ENCODE results near the gene PLPP7.
"Not testable (repeated sequence)": the region's sequence is repeated elsewhere in the genome, so short reads cannot be mapped to it uniquely, and the experiment has no call there.

The PLPP7 gene

GRCh38 chr9:131266266-131267229 lies 23.0 kb upstream of the PLPP7 start:
- in situ Hi-C loops (cut with MboI; ENCODE audit: low sequenced_read_pairs) = no loop called here

- in situ Hi-C loops (cut with MboI; ENCODE audit: low sequenced_read_pairs) = no loop called here
Observed at GRCh38 chr9:131270171-131271015, 19.1 kb upstream of the PLPP7 start.

DNA sequence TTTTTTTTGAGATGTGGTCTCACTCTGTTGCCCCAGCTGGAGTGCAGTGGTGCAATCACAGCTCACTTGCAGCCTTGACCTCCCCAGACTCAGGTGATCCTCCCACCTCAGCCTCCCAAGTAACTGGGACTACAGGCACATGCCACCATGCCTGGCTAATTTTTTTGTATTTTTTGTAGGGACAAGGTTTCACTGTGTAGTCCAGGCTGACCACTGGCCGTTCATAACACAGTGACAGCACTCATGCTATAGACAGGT lies 18.6 kb upstream of the PLPP7 start:
- in situ Hi-C loops (cut with MboI; ENCODE audit: low sequenced_read_pairs) = not testable (repeated sequence)

DNA sequence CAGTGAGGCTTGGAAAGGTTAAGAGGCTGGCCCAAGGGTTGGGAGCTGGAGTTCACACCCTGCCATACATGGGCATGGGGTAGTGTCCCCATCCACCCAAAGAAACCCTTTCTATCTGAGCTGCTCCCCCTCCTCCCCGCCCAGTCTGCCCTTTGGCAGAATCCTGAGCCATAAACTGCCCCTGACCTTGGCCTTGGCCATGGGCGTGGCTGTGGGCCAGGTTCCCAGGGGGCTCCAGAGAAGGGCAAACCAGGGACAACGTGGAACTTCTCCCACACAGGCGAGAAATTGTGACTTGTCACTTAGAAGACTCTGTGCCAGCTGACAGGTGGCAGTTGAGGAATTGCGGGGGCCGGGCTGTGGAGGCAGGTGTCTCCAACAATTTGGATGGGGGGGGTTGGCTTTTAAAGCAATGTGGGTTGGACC lies 18.0 kb upstream of the PLPP7 start:
- in situ Hi-C loops (cut with MboI; ENCODE audit: low sequenced_read_pairs) = no loop called here

DNA sequence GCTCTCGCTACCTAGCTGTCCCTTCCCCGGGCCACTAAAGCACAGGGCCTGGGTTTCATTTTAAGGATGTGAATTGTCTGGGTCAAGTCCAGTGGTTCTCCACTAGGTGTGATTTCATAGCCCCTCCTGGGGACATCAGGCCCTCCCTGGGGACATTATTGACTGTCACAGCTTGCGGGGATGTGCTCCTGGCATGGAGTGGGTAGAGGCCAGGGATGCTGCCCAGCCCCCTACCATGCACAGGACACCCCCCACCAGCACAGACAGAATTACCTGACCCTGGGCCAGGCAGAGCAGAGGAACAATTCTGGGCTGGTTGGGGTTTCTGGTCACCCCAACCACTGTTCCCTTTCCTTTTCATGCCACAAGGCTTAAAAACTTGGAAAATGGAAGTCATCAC lies 17.3 kb upstream of the PLPP7 start:
- in situ Hi-C loops (cut with MboI; ENCODE audit: low sequenced_read_pairs) = no loop called here

DNA sequence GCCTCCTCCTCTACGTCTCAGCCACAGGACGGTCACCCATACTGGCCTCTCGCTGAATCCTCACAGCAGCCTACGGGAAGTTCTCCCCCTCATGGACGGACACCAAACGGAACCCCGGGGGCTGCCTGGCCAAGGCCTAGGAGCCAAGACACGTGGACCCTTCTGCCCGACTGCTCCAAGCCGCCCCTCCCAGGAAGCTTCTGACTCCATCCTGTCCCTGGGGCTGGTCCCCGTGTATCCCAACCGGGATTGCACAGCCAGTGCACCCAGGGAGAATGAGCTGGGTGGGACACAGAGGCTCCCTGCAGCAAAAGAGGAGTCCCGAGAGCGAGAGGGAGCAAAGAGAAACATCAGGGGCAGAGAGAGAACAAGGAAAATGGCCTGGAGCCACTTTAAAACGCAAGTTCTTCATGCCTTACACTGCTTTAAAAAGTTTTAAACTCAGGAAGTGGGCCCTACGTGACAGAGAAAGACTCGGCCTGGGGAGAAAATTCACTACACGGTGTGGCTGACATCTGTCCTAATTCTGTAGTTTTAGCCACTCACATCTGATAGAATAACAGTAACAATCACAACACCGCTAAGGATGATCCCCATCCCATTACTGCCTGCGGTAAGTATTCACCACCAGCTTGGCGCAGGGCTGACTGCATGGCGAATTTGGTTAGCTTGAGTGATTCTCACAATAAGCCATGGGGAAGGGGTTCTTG lies 16.2 kb upstream of the PLPP7 start:
- in situ Hi-C loops (cut with MboI; ENCODE audit: low sequenced_read_pairs) = no loop called here

DNA sequence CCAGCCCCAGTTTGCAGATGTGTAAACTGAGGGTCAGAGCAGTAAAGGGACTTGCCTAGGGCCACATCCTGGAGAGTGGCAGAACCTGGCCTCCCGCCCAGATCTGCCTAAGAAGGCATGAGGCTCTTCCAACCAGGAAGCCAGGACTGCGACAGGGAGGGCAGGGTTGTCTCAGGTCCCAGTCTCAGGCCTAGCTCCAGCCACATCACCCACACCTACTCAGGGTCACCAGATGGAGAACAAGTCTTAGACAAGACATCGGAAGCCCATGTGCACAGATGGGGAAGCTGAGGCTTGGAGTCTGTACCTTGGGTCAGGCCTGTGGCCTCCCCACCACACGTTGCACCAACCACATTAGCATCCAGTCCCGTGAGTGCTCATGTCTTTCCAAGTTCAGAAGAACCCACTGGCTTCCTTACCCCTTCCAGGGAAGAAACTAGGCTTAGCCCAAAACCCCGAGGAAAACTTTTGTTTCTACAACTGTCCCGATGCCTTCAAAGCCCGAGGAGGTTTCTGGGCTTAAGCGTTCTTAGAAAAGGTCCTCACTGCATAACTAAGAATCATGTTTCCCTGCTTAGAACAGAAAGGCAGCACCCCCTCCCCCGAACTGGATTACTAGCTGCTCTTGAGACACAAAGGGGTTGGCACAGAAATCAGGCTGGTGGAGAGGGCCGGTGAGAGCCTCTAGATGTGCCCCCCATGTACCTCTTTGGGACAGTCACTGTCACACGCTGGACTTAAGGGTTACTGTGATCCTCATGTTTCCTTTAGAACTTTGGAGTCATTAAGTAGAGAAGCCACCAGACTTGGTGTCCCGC lies 15.5 kb upstream of the PLPP7 start:
- in situ Hi-C loops (cut with MboI; ENCODE audit: low sequenced_read_pairs) = no loop called here

DNA sequence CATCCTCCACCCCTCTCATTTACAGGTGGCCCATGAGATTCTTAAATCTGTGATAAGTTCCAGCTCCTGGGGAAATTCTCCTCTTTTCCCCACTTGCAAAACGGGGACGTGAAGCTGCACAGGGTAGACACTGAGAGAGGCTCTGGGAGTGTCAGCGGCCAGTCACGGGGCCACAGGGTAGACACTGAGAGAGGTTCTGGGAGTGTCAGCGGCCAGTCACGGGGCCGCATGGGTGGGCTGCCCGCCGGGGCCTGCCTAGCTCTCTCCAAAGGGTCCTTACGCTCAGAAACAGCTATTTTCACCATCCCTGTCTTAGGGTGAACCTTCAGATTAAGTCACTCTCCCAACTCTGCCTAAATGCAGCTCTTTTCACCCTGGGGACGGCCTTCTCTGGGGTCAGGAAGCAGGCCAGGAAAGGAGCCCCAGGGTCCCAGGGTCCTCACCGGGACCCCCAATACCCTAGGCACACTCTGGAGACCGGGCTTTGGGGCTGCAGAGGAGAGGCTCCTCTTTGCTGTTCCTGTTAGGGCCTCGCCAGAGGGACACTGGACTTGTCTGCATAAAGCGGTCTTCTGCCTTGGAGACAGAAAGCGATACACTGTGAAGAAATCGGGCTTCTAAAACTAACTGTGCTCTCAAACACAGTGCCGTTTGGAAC lies 14.7 kb upstream of the PLPP7 start:
- in situ Hi-C loops (cut with MboI; ENCODE audit: low sequenced_read_pairs) = no loop called here

DNA sequence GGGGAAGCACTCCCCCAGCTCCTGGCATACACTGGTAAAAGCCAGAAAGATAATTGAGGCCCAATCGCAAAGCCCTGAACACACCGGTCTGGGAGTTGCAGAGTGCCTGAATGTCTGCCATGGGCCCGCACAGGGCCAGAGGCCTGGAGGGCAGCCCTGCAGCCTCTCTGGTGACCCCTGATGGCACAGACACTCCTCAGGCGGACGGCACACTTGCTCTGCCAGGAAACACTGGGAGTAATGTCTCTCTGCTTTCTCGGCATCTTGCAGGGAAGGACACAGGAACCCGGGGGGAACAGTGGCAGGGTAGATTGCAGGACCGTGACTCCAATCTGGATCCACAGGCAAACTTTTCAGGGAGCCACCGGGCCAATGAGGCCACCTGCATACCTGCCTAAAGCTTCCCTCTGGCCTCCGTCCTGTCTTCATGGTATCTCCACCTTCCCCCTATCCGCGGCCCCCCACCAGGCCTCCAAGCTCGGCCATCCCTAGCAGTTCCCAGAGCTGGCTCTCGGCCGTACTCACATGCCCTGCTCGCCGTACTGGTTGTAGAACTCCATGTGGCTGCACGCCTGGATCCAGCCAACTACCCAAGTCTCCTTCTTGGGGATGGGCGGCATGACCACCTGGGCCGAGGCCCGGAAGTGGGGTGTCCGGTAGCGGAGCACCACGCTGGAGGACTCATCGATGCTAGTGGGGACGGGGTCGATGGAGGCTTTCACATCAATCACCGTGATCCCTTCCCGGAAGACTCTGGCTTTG lies 14.0 kb upstream of the PLPP7 start:
- in situ Hi-C loops (cut with MboI; ENCODE audit: low sequenced_read_pairs) = no loop called here

DNA sequence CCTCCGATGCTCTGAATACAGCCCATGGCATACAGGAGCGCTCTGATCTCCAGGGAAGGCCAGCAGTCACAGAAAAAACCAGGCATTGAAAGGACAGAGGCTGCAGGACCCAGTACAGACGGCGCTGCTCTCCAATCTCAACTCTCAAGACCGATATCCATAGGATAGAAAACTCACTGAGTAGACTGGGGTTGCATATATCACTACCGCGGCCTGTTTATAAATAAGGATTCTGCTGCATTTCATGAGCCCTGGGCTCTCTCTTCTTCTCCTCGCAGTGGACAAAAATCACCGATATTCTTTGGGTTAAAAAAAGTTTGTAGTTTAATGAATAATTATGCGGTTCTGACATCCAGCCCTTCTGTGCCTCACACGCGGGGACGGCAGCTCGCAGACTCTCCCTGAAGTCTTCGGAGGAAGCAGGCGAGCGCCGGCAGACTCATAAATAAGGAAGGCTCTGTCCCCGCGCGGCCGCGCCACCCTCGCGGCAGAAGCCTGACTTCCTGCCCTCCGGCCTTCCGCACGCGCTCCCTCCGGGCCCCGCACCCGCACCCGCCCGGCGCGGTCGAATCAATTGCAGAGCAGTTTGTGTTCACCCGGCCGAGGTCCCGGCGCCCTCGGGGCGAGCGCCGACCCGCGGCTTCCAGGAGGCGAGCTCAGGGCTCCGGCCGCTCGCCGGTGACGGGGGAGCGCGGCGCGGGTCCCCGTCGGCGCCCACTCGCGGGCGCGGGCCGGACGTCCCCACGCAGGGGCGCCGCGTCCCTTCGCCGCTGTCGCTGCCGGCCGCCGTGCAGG lies 13.2 kb upstream of the PLPP7 start, which contains the start of gene FAM78A:
Gene FAM78A (minus strand): TSS at position 417 of the 795 bp plus-strand sequence. CDS start 331 bp downstream, at position 86.
- in situ Hi-C loops (cut with MboI; ENCODE audit: low sequenced_read_pairs) = no loop called here

DNA sequence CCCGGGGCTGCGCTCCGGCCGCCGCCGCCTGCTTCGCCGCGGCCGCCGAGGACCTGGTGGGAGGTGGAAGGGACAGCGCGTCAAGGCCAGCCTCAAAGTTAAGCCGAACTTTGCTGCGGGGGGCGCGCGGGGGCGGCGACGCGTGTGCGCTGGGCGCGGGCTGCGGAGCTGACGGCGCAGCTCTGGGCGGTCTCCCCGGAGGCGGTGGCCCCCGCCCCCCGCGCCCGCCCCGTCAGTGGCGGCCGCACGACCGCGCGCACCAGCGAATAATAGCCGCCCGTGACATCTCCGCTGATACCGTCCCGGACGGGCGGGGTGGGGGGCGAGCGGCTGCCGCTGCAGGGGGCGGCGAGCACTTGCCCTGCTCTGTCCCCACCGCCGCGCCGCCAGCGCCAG lies 12.6 kb upstream of the PLPP7 start:
- in situ Hi-C loops (cut with MboI; ENCODE audit: low sequenced_read_pairs) = no loop called here

DNA sequence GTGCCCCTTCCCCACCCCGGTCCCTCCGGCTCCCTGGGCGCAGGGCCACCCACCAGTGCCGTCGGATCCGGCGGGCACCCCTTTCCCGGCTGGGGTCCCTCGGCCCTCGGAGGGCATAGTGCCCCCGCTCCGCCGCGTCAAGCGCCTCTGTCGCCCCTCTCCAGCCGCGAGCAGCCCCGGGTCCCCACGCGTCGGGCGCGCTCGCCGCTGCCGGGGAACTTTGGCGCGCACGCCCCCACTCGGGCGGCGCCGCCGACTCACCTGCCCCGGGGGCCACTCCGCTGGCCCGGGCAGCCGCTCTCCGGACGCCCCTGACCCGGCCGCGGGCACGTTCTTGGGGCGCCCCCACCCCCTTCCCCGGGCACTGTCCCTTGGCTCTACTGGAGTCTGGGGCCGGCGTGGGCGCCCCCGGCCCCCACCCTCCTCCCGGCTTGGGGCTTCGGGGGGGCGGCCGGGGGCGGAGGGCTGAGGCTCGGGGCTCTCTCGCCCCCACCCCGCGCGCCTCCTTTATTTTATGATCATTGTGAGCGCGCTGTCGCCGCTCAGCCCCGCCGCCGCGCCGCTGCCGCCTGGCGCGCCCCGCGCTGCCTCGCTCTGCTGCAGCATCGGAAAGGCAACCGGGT lies 12.1 kb upstream of the PLPP7 start:
- in situ Hi-C loops (cut with MboI; ENCODE audit: low sequenced_read_pairs) = no loop called here

DNA sequence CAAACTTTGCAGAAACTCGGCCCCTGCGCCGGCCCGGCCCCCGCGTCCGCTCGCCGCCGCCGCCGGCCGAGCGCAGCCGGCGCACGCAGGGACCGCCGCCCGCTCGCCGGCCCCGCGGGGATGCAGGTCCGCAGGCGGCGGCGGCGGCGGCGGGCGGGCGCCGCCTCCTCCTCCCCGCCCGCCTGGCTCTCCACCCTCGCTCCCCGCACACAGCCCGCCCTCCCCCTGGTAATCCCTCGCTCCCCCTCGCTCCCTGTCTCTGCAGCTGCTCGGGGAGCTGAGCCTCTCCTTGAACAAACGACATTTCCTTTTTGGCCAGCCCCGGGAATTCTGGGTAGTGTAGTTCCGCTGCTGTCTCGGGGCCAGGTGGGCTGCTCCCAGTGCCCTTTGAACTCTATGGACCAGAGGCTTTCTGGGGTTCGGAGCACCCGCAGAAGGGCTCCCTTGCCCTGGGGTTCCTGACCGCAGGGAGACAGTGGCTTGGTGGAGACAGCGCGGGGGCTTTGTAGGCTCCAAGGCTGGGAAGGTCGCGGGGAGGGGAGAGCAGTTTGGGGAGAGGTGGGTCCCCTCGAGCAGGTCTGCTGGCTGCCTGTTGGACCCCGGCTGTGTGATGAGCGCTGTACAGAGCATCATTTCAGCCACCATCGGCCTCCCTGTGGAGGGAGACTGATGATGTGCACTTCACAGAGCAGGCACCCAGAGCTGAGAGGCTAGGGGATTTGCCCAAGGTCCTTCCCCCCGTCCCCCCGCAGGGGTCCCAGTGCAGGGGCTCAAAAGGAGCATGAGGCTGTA lies 11.4 kb upstream of the PLPP7 start:
- in situ Hi-C loops (cut with MboI; ENCODE audit: low sequenced_read_pairs) = no loop called here

GRCh38 chr9:131278702-131279111 lies 10.8 kb upstream of the PLPP7 start:
- in situ Hi-C loops (cut with MboI; ENCODE audit: low sequenced_read_pairs) = no loop called here

DNA sequence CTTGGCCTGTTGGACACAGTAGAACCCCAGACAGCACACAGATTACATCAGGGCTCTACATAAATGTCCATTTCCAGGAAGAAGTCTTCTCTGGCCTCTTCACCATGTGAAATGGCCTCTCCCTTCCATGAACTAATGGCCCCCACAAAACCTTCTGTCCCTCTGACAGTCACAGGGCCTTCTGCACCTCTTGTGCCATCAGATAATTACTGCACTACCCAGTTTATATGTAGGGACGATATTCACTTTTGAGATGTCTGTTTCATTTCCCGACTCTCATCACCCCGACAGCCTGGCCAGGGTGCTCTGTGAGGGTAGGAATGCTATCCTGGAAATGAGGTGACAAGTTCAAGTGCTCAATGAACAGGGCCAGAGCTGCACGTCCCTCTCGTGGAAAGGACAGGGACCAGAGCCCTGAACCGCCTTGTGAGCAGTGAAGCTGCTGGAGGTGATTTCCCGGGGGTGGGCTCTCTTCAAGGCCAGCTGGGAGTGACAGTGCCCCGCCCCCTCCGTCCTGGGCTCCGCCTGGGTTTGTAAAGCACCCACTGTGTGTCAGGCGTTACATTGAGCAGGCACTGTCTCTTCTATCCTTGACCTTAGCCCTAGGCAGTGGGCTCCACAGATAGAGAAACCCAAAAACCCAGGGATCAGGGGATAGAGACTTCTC lies 10.2 kb upstream of the PLPP7 start:
- in situ Hi-C loops (cut with MboI; ENCODE audit: low sequenced_read_pairs) = no loop called here

- in situ Hi-C loops (cut with MboI; ENCODE audit: low sequenced_read_pairs) = no loop called here
Observed at GRCh38 chr9:131279863-131280570, 9.5 kb upstream of the PLPP7 start.

All from HL-60/S4 treated with retinoic acid at 250 ng/mL for 4 days and 3 days (cell line).